H1 (cell line): ENCODE measurements around the gene NETO1. TPM values are rescaled to one million over a fixed set of nuclear protein-coding genes. Genes with fewer than 3 reads are reported as not detected.
A peak's percentile ranks its signal among the peaks of the same experiment; 100 is the strongest.

Experiments used
- CTCF ChIA-PET: fragments of 300-600 bp; sonication (Branson Sonifier 250); formaldehyde crosslinking; loops from one replicate; lab custom pipeline; 2021; ENCODE audit not compliant: partially characterized antibody; lab: Charles Lee
- POLR2A ChIA-PET: fragments of 300-600 bp; sonication (Branson Sonifier 250); formaldehyde crosslinking; loops from one replicate; lab custom pipeline; 2021; ENCODE audit warnings: inconsistent platforms; ENCODE audit not compliant: partially characterized antibody; lab: Charles Lee
- DNase-seq, 2 experiments: peaks; one replicate each; pipeline versions ENCODE4 v3.0.0 to v3.0.0-alpha.2; 2010 to 2022; ENCODE audit warnings: low spot score in 2 of 2, low read depth in 1 of 2, mixed read lengths in 1 of 2
- FAIRE-seq: peaks from 2 replicates; lab custom pipeline; 2011; peaks lifted over from hg19 to GRCh38; lab: Jason Lieb, UNC
- H2AFZ ChIP-seq: 2 replicates; pipeline ENCODE4 v1.8.1; 2012; ENCODE audit warnings: low read length, inconsistent platforms
- H2AK5ac ChIP-seq: 2 replicates; pipeline ENCODE4 v1.6.1; 2013; ENCODE audit warnings: low read depth, low read length
- H2BK120ac ChIP-seq: replicated peaks from 2 replicates; pipeline ENCODE3; 2013; ENCODE audit warnings: low read depth, low read length, inconsistent platforms
- H2BK12ac ChIP-seq: 2 replicates; pipeline ENCODE4 v1.6.1; 2013; ENCODE audit warnings: low read depth, low read length
- H2BK15ac ChIP-seq: 2 replicates; pipeline ENCODE4 v1.6.1; 2013; ENCODE audit warnings: low read length
- H2BK20ac ChIP-seq: 2 replicates; pipeline ENCODE4 v1.6.1; 2013; ENCODE audit warnings: low read length
- H2BK5ac ChIP-seq: 2 replicates; pipeline ENCODE4 v1.6.1; 2013; ENCODE audit warnings: low read depth, low read length
- H3K14ac ChIP-seq: 2 replicates; pipeline ENCODE4 v1.6.1; 2013; ENCODE audit warnings: inconsistent platforms; ENCODE audit not compliant: insufficient read length
- H3K18ac ChIP-seq: 2 replicates; pipeline ENCODE4 v1.6.1; 2013; ENCODE audit warnings: low read length; ENCODE audit errors: extremely low read depth
- H3K23ac ChIP-seq: 2 replicates; pipeline ENCODE4 v1.6.1; 2013; ENCODE audit warnings: inconsistent platforms; ENCODE audit not compliant: insufficient read length
- H3K23me2 ChIP-seq: 2 replicates; pipeline ENCODE4 v1.6.1; 2013; ENCODE audit warnings: low read depth, low read length
- H3K27ac ChIP-seq: 2 replicates; pipeline ENCODE4 v1.6.1; 2011; ENCODE audit warnings: low read depth, low read length, inconsistent platforms
- H3K27me3 ChIP-seq, 4 experiments: replicated peaks in 1 of 4; 1 replicate in 1 of 4; 2 replicates in 3 of 4; pipeline versions ENCODE4 v1.6.1 to v1.8.1; 2011 to 2013; ENCODE audit warnings: low read length in 3 of 4, mild to moderate bottlenecking in 3 of 4, inconsistent platforms in 2 of 4, mixed read lengths in 2 of 4, moderate library complexity in 1 of 4; ENCODE audit not compliant: control insufficient read depth in 3 of 4, insufficient read depth in 3 of 4; ENCODE audit errors: extremely low read depth in 1 of 4
- H3K36me3 ChIP-seq, 4 experiments: 2 replicates each; pipeline versions ENCODE4 v1.6.1 to v1.8.1; 2011 to 2013; ENCODE audit warnings: mild to moderate bottlenecking in 4 of 4, low read length in 3 of 4, moderate library complexity in 2 of 4, control low read depth in 1 of 4, inconsistent platforms in 1 of 4; ENCODE audit not compliant: insufficient read depth in 4 of 4, control insufficient read depth in 2 of 4
- H3K4ac ChIP-seq: replicated peaks from 2 replicates; pipeline ENCODE3; 2013; ENCODE audit warnings: low read length, low read depth, mixed read lengths, inconsistent platforms; ENCODE audit not compliant: insufficient read length
- H3K4me1 ChIP-seq, 4 experiments: replicated peaks in 1 of 4; 1 replicate in 1 of 4; 2 replicates in 3 of 4; pipeline versions ENCODE4 v1.6.1 to v1.8.1; 2011 to 2013; ENCODE audit warnings: low read length in 3 of 4, inconsistent platforms in 2 of 4, mixed read lengths in 1 of 4; ENCODE audit not compliant: insufficient read depth in 4 of 4, control insufficient read depth in 3 of 4
- H3K4me2 ChIP-seq, 2 experiments: 2 replicates each; pipeline versions ENCODE4 v1.6.1 to v1.8.1; 2011 to 2013; ENCODE audit warnings: low read depth in 2 of 2, low read length in 2 of 2, control low read depth in 1 of 2, inconsistent platforms in 1 of 2, mild to moderate bottlenecking in 1 of 2; ENCODE audit not compliant: insufficient read depth in 1 of 2
- H3K4me3 ChIP-seq, 4 experiments: fragments of 200-600, 300-600 bp in 1 of 4; sonication (generic), shearing (Covaris generic), sonication (Bioruptor Twin) in 1 of 4; 2 replicates each; pipeline versions ENCODE4 v1.5.1 to v1.8.1; 2011 to 2016; ENCODE audit warnings: low read length in 4 of 4, low read depth in 3 of 4, control low read depth in 2 of 4, inconsistent platforms in 2 of 4, mild to moderate bottlenecking in 2 of 4, mixed read lengths in 1 of 4, moderate library complexity in 1 of 4; ENCODE audit not compliant: insufficient read depth in 2 of 4; ENCODE audit errors: extremely low read depth in 1 of 4
- H3K56ac ChIP-seq: replicated peaks from 2 replicates; pipeline ENCODE3; 2013; ENCODE audit warnings: low read depth, mild to moderate bottlenecking, mixed read lengths, low read length, inconsistent platforms; ENCODE audit not compliant: insufficient read length
- H3K79me1 ChIP-seq: 2 replicates; pipeline ENCODE4 v1.6.1; 2013; ENCODE audit warnings: low read depth, low read length, control low read depth
- H3K79me2 ChIP-seq, 2 experiments: 2 replicates each; pipeline versions ENCODE4 v1.6.1 to v1.8.1; 2012 to 2013; ENCODE audit warnings: low read length in 2 of 2, mild to moderate bottlenecking in 2 of 2, inconsistent platforms in 1 of 2; ENCODE audit not compliant: insufficient read depth in 2 of 2, control insufficient read depth in 1 of 2
- H3K9ac ChIP-seq, 4 experiments: replicated peaks in 1 of 4; 1 replicate in 1 of 4; 2 replicates in 3 of 4; pipeline versions ENCODE4 v1.6.1 to v1.8.1; 2011 to 2013; ENCODE audit warnings: low read depth in 3 of 4, low read length in 3 of 4, control low read depth in 2 of 4, mild to moderate bottlenecking in 2 of 4, moderate library complexity in 2 of 4, inconsistent platforms in 1 of 4; ENCODE audit errors: extremely low read depth in 1 of 4
- H3K9me3 ChIP-seq, 2 experiments: 2 replicates each; pipeline versions ENCODE4 v1.6.1 to v1.8.1; 2012 to 2013; ENCODE audit warnings: mild to moderate bottlenecking in 2 of 2, moderate library complexity in 2 of 2, control low read depth in 1 of 2, inconsistent platforms in 1 of 2, low read depth in 1 of 2, low read length in 1 of 2, mixed read lengths in 1 of 2; ENCODE audit not compliant: insufficient read depth in 2 of 2
- H4K20me1 ChIP-seq, 2 experiments: replicated peaks in 1 of 2; 2 replicates each; pipeline versions ENCODE3 to v1.8.1; 2011 to 2013; ENCODE audit warnings: inconsistent platforms in 2 of 2, low read length in 2 of 2, mild to moderate bottlenecking in 1 of 2; ENCODE audit not compliant: insufficient read depth in 2 of 2, control insufficient read depth in 1 of 2
- H4K5ac ChIP-seq: 2 replicates; pipeline ENCODE4 v1.6.1; 2013; ENCODE audit warnings: low read length, low read depth, mixed read lengths, inconsistent platforms; ENCODE audit not compliant: insufficient read length
- H4K8ac ChIP-seq: 2 replicates; pipeline ENCODE4 v1.8.0; 2013; ENCODE audit warnings: mild to moderate bottlenecking, moderate library complexity, low read length, inconsistent platforms; ENCODE audit not compliant: insufficient read depth; ENCODE audit errors: extremely low read depth
- H4K91ac ChIP-seq: replicated peaks from 2 replicates; pipeline ENCODE3; 2013; ENCODE audit warnings: low read length, mixed read lengths, inconsistent platforms; ENCODE audit not compliant: insufficient read length
- CBX5 ChIP-seq: fragments of 300-800, 300-1000 bp; sonication (generic); IDR thresholded peaks from 2 replicates; pipeline ENCODE4 v1.7.1; 2016; ENCODE audit warnings: antibody characterized with exemption, low read length, low read depth
- CBX8 ChIP-seq: fragments of 300-800, 300-1000 bp; sonication (generic); IDR thresholded peaks from 2 replicates; pipeline ENCODE4 v1.7.1; 2016; ENCODE audit warnings: low read depth, low read length, borderline replicate concordance
- HDAC6 ChIP-seq: IDR thresholded peaks from one replicate; pipeline ENCODE4 v1.7.1; 2012; ENCODE audit warnings: low read depth, mild to moderate bottlenecking, inconsistent platforms, low read length, moderate library complexity
- JUN ChIP-seq: IDR thresholded peaks from 2 replicates; pipeline ENCODE4 v1.6.1; 2011; ENCODE audit warnings: low read depth, mild to moderate bottlenecking, improper control_type of control experiment, low read length
- KDM4A ChIP-seq: IDR thresholded peaks from one replicate; pipeline ENCODE4 v1.7.1; 2012; ENCODE audit warnings: low read depth, mild to moderate bottlenecking, moderate library complexity, low read length, inconsistent platforms; ENCODE audit not compliant: severe bottlenecking
- KDM5A ChIP-seq: fragments of 200-600 bp; IDR thresholded peaks from 2 replicates; pipeline ENCODE4 v1.7.1; 2012; ENCODE audit warnings: mild to moderate bottlenecking, low read length, inconsistent platforms, mixed read lengths
- MAFK ChIP-seq: IDR thresholded peaks from 2 replicates; pipeline ENCODE4 v1.6.1; 2012; ENCODE audit warnings: low read depth, mild to moderate bottlenecking, improper control_type of control experiment, low read length
- POU5F1 ChIP-seq: IDR thresholded peaks from 2 replicates; pipeline ENCODE4 v1.6.1; 2011; ENCODE audit warnings: low read depth, mild to moderate bottlenecking, low read length, moderate library complexity
- SP4 ChIP-seq: IDR thresholded peaks from 2 replicates; pipeline ENCODE4 v1.6.1; 2012; ENCODE audit warnings: low read length, inconsistent platforms
- TEAD4 ChIP-seq: IDR thresholded peaks from 2 replicates; pipeline ENCODE4 v1.6.1; 2012; ENCODE audit warnings: low read depth, low read length, inconsistent platforms, mixed read lengths
- YY1 ChIP-seq: IDR thresholded peaks from 2 replicates; pipeline ENCODE4 v1.6.1; 2011; ENCODE audit warnings: low read depth, mild to moderate bottlenecking, low read length
- WGBS, 2 experiments: shearing (Covaris generic) in 1 of 2; methylation state at CpG; one replicate each; pipeline versions ENCODE4 v1.1.6 to v1.1.7; 2013 to 2015; ENCODE audit warnings: low lambda C conversion rate in 2 of 2, mixed read lengths in 2 of 2, inconsistent platforms in 1 of 2, low coverage in 1 of 2, missing lambda C conversion rate in 1 of 2; ENCODE audit not compliant: insufficient replicate concordance in 2 of 2, insufficient coverage in 1 of 2, insufficient read length in 1 of 2; ENCODE audit errors: extremely low coverage in 1 of 2, missing lambda C conversion rate in 1 of 2; 5-methylcytosine and 5-hydroxymethylcytosine counted together
- polyA plus RNA-seq, 7 experiments: library from polyadenylated mRNA; depleted of rRNA in 3 of 7; stranded (reverse) in 5 of 7; unstranded in 2 of 7; fragments of >200 nt in 5 of 7; fragments of 200-250 nt in 2 of 7; gene quantifications; 1 replicate in 5 of 7; 2 replicates in 1 of 7; 4 replicates in 1 of 7; pipeline versions ENCODE4 v1.2.1 to v1.2.3, GENCODE V29; 2011 to 2013; ENCODE audit warnings: missing spikeins in 2 of 7, mixed read lengths in 2 of 7
- total RNA-seq: library from RNA; stranded (reverse); fragmentation: NEBNext Ultra II Directional; extraction: Animal tissue kit (Norgen Biotek cat#: 25700); gene quantifications from 2 replicates; pipeline ENCODE4 v1.2.1, GENCODE V29; 2021
- TF ChIP-seq, protein P1 (sequence below): IDR thresholded peaks from 2 replicates; pipeline ENCODE4 v1.6.1; 2012; ENCODE audit warnings: low read length, inconsistent platforms

NETO1 gene
- total and polyA plus RNA-seq, 2 of the 8 experiments (the other 6 are each of a cell fraction or from before 2014, with no cell fraction given), result 3.0 to 19.3 TPM

DNA sequence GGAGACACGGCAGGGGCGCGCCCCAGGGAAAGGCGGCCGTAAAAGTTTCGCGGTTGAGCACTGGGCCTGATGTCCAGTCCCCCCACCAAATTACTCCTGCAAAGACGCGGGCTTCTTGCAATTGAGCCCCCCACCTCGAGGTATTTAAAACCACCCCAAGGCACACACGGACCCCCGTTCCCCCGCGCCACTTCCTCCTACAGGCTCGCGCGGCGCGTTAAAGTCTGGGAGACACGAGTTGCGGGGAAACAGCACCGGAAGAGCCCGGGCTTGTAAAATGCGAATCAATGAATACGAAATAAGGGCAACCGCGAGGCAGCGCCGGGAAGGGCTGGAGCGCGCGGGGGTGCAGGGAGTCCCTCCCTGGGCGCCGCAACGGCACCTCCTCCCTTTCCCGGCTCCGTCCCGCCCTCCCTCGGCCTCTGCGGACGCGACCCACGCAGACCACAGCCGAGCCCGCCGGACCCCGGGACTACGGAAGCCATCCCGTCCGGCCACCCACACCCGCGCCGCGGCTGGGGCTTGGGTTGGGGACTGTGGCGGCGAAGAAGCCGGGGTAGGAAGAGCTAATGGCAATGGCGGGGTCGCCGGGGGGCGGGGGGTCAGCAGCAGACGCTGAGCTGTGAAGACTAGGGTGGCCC is 918 bp upstream of the NETO1 start:
- DNase-seq, result peak in 1 of 2 experiments; percentile 67
- 1% methylated on average over 22 of the region's 62 CpGs; no CpG with 5 or more reads in 1 of the 2 experiments for WGBS, 2 experiments
- CTCF ChIA-PET, result no interaction called here
- TF ChIP-seq KDM4A, result peak; percentile 100
- no peak for TF ChIP-seq TEAD4
- no peak for TF ChIP-seq CBX8
- no peak for TF ChIP-seq JUN
- 0 out of 2 replicates have a peak, but pooled peaks have one; percentile 4 for TF ChIP-seq YY1
- no peak for TF ChIP-seq SP4
- TF ChIP-seq, protein P1, sequence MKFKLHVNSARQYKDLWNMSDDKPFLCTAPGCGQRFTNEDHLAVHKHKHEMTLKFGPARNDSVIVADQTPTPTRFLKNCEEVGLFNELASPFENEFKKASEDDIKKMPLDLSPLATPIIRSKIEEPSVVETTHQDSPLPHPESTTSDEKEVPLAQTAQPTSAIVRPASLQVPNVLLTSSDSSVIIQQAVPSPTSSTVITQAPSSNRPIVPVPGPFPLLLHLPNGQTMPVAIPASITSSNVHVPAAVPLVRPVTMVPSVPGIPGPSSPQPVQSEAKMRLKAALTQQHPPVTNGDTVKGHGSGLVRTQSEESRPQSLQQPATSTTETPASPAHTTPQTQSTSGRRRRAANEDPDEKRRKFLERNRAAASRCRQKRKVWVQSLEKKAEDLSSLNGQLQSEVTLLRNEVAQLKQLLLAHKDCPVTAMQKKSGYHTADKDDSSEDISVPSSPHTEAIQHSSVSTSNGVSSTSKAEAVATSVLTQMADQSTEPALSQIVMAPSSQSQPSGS, result no peak
- no peak for TF ChIP-seq POU5F1
- TF ChIP-seq KDM5A, result no peak
- no peak for TF ChIP-seq CBX5
- TF ChIP-seq MAFK, result no peak
- no peak for TF ChIP-seq HDAC6

More for the DNA sequence above, 918 bp upstream of the NETO1 start:
- no peak overlapping the region for H2AK5ac ChIP-seq
- H3K4me1 ChIP-seq, result peaks cover 2 to 12% (median 3%) of the 10 kb centered on the region in 4 experiments; a peak in 6 of 7 replicates
- peaks cover 10 to 56% (median 31%) of the 10 kb centered on the region in 4 experiments; a peak in 6 of 7 replicates for H3K27me3 ChIP-seq
- FAIRE-seq, result no peak
- no peaks in the 10 kb centered on the region for H4K20me1 ChIP-seq
- no peak overlapping the region for H3K27ac ChIP-seq
- no peak overlapping the region for H3K23ac ChIP-seq
- no peak overlapping the region for H3K56ac ChIP-seq
- POLR2A ChIA-PET, result no interaction called here
- peak overlapping the region; percentile 87; the same call in 1 of the 2 replicates for H4K8ac ChIP-seq
- H4K91ac ChIP-seq, result no peak overlapping the region
- H3K36me3 ChIP-seq, result no peaks in the 10 kb centered on the region
- H3K14ac ChIP-seq, result no peak overlapping the region
- no peak overlapping the region for H2BK5ac ChIP-seq
- H3K79me2 ChIP-seq, result no peaks in the 10 kb centered on the region
- H4K5ac ChIP-seq, result no peak overlapping the region
- H3K4ac ChIP-seq, result no peak overlapping the region
- H2BK12ac ChIP-seq, result no peak overlapping the region
- peaks cover 30% of the 10 kb centered on the region; the same call in 1 of the 2 replicates for H3K23me2 ChIP-seq
- no peaks in the 10 kb centered on the region for H3K9me3 ChIP-seq
- H3K4me3 ChIP-seq, result peak overlapping the region; percentile 79 to 96 (median 83)
- H3K79me1 ChIP-seq, result no peaks in the 10 kb centered on the region
- no peak overlapping the region for H2BK120ac ChIP-seq
- no peak overlapping the region for H2BK15ac ChIP-seq
- peak overlapping the region; percentile 41; the same call in 1 of the 2 replicates for H3K18ac ChIP-seq
- H3K4me2 ChIP-seq, result peak overlapping the region; percentile 89 to 97
- H2AFZ ChIP-seq, result peak overlapping the region; percentile 91
- H2BK20ac ChIP-seq, result no peak overlapping the region
- peak overlapping the region in 1 of 4 experiments; percentile 50; a peak in 2 of 7 replicates for H3K9ac ChIP-seq
